HEK293 (cell line): ENCODE results near the gene BLOC1S2.

ENCODE experiments used
- MYNN ChIP-seq: fragments of 450-650 bp; formaldehyde crosslinking; IDR thresholded peaks from 2 replicates; pipeline ENCODE4 v1.5.1; 2016; ENCODE audit warnings: missing biosample characterization, missing genetic modification characterization, borderline replicate concordance
- SCRT2 ChIP-seq: fragments of 450-650 bp; formaldehyde crosslinking; IDR thresholded peaks from 2 replicates; pipeline ENCODE4 v1.5.1; 2016; ENCODE audit warnings: missing biosample characterization, missing genetic modification characterization
- SP2 ChIP-seq: fragments of 450-650 bp; formaldehyde crosslinking; IDR thresholded peaks from 2 replicates; pipeline ENCODE4 v1.5.1; 2016; ENCODE audit warnings: missing biosample characterization, missing genetic modification characterization
- TCF7L2 ChIP-seq: IDR thresholded peaks from 2 replicates; pipeline ENCODE4 v1.6.1; 2011; ENCODE audit warnings: low read depth, mild to moderate bottlenecking, inconsistent platforms, low read length, moderate library complexity, borderline replicate concordance
- ZBTB17 ChIP-seq: fragments of 450-650 bp; formaldehyde crosslinking; IDR thresholded peaks from 2 replicates; pipeline ENCODE4 v1.5.1; 2016; ENCODE audit warnings: missing biosample characterization, missing genetic modification characterization
- ZBTB44 ChIP-seq: fragments of 450-650 bp; IDR thresholded peaks from 2 replicates; pipeline ENCODE4 v1.5.1; 2018; ENCODE audit warnings: missing biosample characterization, mild to moderate bottlenecking, missing genetic modification characterization
- ZEB2 ChIP-seq: fragments of 450-650 bp; formaldehyde crosslinking; IDR thresholded peaks from 2 replicates; pipeline ENCODE4 v1.5.1; 2016; ENCODE audit warnings: missing biosample characterization, missing genetic modification characterization
- ZNF157 ChIP-seq: fragments of 450-650 bp; formaldehyde crosslinking; IDR thresholded peaks from 2 replicates; pipeline ENCODE4 v1.5.1; 2016; ENCODE audit warnings: missing biosample characterization, missing genetic modification characterization
- ZNF184 ChIP-seq: fragments of 450-650 bp; IDR thresholded peaks from 2 replicates; pipeline ENCODE4 v1.5.1; 2018; ENCODE audit warnings: missing biosample characterization, mild to moderate bottlenecking, missing genetic modification characterization
- ZNF302 ChIP-seq: fragments of 450-650 bp; formaldehyde crosslinking; IDR thresholded peaks from 2 replicates; pipeline ENCODE4 v1.5.1; 2016; ENCODE audit warnings: missing biosample characterization, missing genetic modification characterization, low read depth
- ZNF362 ChIP-seq: fragments of 450-650 bp; formaldehyde crosslinking; IDR thresholded peaks from 2 replicates; pipeline ENCODE4 v1.5.1; 2016; ENCODE audit warnings: missing biosample characterization, missing genetic modification characterization
- ZNF391 ChIP-seq: fragments of 450-650 bp; formaldehyde crosslinking; IDR thresholded peaks from 2 replicates; pipeline ENCODE4 v1.5.1; 2016; ENCODE audit warnings: low read depth, missing biosample characterization, missing genetic modification characterization, borderline replicate concordance
- ZNF571 ChIP-seq: fragments of 450-650 bp; formaldehyde crosslinking; IDR thresholded peaks from 2 replicates; pipeline ENCODE4 v1.5.0; 2017; ENCODE audit warnings: missing biosample characterization, missing genetic modification characterization
- ZNF664 ChIP-seq: fragments of 450-650 bp; formaldehyde crosslinking; IDR thresholded peaks from 2 replicates; pipeline ENCODE4 v1.5.1; 2016; ENCODE audit warnings: missing biosample characterization, missing genetic modification characterization
- ZNF692 ChIP-seq: fragments of 450-650 bp; formaldehyde crosslinking; IDR thresholded peaks from 2 replicates; pipeline ENCODE4 v1.5.1; 2016; ENCODE audit warnings: missing biosample characterization, missing genetic modification characterization
- ZNF707 ChIP-seq: fragments of 450-650 bp; formaldehyde crosslinking; IDR thresholded peaks from 2 replicates; pipeline ENCODE4 v1.5.1; 2016; ENCODE audit warnings: missing biosample characterization, missing genetic modification characterization
- ZNF785 ChIP-seq: fragments of 450-650 bp; formaldehyde crosslinking; IDR thresholded peaks from 2 replicates; pipeline ENCODE4 v1.5.1; 2016; ENCODE audit warnings: missing biosample characterization, missing genetic modification characterization
- ZNF791 ChIP-seq: fragments of 450-650 bp; formaldehyde crosslinking; IDR thresholded peaks from 2 replicates; pipeline ENCODE4 v1.5.1; 2016; ENCODE audit warnings: missing biosample characterization, missing genetic modification characterization
- ZNF792 ChIP-seq: fragments of 450-650 bp; formaldehyde crosslinking; IDR thresholded peaks from 2 replicates; pipeline ENCODE4 v1.5.1; 2016; ENCODE audit warnings: missing biosample characterization, missing genetic modification characterization
- ZNF837 ChIP-seq: fragments of 450-650 bp; formaldehyde crosslinking; IDR thresholded peaks from 2 replicates; pipeline ENCODE4 v1.5.1; 2016; ENCODE audit warnings: missing biosample characterization, missing genetic modification characterization
- ZSCAN16 ChIP-seq: fragments of 450-650 bp; formaldehyde crosslinking; IDR thresholded peaks from 2 replicates; pipeline ENCODE4 v1.5.1; 2016; ENCODE audit warnings: missing biosample characterization, missing genetic modification characterization
- TF ChIP-seq, protein P1 (sequence below): fragments of 450-650 bp; formaldehyde crosslinking; IDR thresholded peaks from 2 replicates; pipeline ENCODE4 v1.5.1; 2016; ENCODE audit warnings: missing biosample characterization, missing genetic modification characterization, borderline replicate concordance
- TF ChIP-seq, protein P2 (sequence below): fragments of 450-650 bp; formaldehyde crosslinking; conservative IDR thresholded peaks from 2 replicates; pipeline ENCODE4 v1.5.1; 2016; ENCODE audit warnings: low read depth, missing biosample characterization, missing genetic modification characterization

Gene BLOC1S2

DNA sequence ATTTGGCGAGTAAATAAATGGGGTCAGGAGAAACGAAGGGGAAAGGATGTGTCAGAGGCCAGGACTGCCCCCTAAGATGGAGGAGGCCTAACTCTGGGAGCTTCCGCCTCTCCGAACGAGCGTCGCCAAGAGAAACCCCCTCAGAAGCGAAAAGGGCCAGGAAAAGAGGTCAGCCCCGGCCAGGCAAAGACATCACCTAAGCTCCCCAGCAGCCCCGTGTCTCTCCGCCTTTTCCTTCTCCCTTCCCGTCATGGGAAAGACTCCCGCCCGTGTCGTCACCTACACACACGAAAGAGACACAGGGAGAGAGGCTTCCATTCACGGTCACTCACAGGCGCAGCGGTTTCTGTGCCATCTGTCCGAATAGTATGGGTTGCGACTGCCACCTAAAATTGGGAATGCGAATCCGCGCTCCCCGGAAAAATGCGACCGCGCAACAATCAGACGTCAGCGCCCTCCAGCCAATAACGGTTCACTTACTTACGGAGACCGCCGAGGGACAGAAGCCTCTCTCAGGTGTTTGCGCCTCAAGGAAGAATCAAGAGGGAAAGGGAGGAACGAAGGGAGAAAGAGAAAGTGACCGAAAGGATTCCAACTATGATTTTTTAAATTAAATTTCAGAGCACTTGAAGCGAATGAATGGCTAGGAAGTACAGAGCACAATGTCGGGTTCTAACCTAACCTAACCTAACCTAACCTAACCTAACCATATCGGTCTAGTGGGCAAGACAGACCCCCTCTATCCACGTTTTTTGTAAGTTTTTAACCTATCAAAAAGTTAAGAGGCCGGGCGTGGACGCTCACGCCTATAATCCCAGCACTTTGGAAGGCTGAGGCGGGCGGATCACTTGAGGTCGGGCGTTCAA is 19.0 kb downstream of the BLOC1S2 start, which contains the start of gene CWF19L1 (continued):
- no peak for TF ChIP-seq ZSCAN16 (tag by site-specific recombination)
- peak; percentile 94 for TF ChIP-seq ZBTB17 (tag by site-specific recombination)
- TF ChIP-seq ZBTB44 (tag by site-specific recombination), result no peak
- no peak for TF ChIP-seq MYNN (tag by site-specific recombination)
- no peak for TF ChIP-seq ZNF707 (tag by site-specific recombination)
- no peak; the same call in 1 of the 2 replicates for TF ChIP-seq ZNF664
- no peak for TF ChIP-seq TCF7L2
- TF ChIP-seq ZNF785, result no peak
- no peak for TF ChIP-seq ZNF184 (tag by site-specific recombination)
- no peak for TF ChIP-seq ZNF157
- TF ChIP-seq ZEB2 (tag by site-specific recombination), result peak; percentile 62; the same call in 1 of the 2 replicates
- TF ChIP-seq ZNF692 (tag by site-specific recombination), result peak; percentile 69; the same call in 1 of the 2 replicates
- TF ChIP-seq ZNF362 (tag by site-specific recombination), result no peak
- TF ChIP-seq SP2, result peak; percentile 50; the same call in 1 of the 2 replicates
- no peak for TF ChIP-seq ZNF302
- TF ChIP-seq, protein P1, sequence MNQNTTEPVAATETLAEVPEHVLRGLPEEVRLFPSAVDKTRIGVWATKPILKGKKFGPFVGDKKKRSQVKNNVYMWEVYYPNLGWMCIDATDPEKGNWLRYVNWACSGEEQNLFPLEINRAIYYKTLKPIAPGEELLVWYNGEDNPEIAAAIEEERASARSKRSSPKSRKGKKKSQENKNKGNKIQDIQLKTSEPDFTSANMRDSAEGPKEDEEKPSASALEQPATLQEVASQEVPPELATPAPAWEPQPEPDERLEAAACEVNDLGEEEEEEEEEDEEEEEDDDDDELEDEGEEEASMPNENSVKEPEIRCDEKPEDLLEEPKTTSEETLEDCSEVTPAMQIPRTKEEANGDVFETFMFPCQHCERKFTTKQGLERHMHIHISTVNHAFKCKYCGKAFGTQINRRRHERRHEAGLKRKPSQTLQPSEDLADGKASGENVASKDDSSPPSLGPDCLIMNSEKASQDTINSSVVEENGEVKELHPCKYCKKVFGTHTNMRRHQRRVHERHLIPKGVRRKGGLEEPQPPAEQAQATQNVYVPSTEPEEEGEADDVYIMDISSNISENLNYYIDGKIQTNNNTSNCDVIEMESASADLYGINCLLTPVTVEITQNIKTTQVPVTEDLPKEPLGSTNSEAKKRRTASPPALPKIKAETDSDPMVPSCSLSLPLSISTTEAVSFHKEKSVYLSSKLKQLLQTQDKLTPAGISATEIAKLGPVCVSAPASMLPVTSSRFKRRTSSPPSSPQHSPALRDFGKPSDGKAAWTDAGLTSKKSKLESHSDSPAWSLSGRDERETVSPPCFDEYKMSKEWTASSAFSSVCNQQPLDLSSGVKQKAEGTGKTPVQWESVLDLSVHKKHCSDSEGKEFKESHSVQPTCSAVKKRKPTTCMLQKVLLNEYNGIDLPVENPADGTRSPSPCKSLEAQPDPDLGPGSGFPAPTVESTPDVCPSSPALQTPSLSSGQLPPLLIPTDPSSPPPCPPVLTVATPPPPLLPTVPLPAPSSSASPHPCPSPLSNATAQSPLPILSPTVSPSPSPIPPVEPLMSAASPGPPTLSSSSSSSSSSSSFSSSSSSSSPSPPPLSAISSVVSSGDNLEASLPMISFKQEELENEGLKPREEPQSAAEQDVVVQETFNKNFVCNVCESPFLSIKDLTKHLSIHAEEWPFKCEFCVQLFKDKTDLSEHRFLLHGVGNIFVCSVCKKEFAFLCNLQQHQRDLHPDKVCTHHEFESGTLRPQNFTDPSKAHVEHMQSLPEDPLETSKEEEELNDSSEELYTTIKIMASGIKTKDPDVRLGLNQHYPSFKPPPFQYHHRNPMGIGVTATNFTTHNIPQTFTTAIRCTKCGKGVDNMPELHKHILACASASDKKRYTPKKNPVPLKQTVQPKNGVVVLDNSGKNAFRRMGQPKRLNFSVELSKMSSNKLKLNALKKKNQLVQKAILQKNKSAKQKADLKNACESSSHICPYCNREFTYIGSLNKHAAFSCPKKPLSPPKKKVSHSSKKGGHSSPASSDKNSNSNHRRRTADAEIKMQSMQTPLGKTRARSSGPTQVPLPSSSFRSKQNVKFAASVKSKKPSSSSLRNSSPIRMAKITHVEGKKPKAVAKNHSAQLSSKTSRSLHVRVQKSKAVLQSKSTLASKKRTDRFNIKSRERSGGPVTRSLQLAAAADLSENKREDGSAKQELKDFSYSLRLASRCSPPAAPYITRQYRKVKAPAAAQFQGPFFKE (tag by site-specific recombination), result no peak
- TF ChIP-seq, protein P2, sequence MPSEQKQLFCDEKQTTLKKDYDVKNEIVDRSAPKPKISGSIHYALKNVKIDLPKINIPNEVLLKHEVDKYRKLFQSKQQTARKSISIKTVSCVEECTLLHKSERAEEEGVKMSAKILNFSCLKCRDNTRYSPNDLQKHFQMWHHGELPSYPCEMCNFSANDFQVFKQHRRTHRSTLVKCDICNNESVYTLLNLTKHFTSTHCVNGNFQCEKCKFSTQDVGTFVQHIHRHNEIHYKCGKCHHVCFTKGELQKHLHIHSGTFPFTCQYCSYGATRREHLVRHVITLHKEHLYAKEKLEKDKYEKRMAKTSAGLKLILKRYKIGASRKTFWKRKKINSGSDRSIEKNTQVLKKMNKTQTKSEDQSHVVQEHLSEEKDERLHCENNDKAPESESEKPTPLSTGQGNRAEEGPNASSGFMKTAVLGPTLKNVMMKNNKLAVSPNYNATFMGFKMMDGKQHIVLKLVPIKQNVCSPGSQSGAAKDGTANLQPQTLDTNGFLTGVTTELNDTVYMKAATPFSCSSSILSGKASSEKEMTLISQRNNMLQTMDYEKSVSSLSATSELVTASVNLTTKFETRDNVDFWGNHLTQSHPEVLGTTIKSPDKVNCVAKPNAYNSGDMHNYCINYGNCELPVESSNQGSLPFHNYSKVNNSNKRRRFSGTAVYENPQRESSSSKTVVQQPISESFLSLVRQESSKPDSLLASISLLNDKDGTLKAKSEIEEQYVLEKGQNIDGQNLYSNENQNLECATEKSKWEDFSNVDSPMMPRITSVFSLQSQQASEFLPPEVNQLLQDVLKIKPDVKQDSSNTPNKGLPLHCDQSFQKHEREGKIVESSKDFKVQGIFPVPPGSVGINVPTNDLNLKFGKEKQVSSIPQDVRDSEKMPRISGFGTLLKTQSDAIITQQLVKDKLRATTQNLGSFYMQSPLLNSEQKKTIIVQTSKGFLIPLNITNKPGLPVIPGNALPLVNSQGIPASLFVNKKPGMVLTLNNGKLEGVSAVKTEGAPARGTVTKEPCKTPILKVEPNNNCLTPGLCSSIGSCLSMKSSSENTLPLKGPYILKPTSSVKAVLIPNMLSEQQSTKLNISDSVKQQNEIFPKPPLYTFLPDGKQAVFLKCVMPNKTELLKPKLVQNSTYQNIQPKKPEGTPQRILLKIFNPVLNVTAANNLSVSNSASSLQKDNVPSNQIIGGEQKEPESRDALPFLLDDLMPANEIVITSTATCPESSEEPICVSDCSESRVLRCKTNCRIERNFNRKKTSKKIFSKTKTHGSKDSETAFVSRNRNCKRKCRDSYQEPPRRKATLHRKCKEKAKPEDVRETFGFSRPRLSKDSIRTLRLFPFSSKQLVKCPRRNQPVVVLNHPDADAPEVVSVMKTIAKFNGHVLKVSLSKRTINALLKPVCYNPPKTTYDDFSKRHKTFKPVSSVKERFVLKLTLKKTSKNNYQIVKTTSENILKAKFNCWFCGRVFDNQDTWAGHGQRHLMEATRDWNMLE, result peak; percentile 68
- TF ChIP-seq SCRT2 (tag by site-specific recombination), result peak; percentile 41; the same call in 1 of the 2 replicates
- TF ChIP-seq ZNF791 (tag by site-specific recombination), result no peak
- no peak for TF ChIP-seq ZNF571 (tag by site-specific recombination)
- TF ChIP-seq ZNF792 (tag by site-specific recombination), result no peak
- TF ChIP-seq ZNF391 (tag by site-specific recombination), result peak; percentile 75; the same call in 1 of the 2 replicates
- no peak for TF ChIP-seq ZNF837 (tag by site-specific recombination)
